H1 (cell line): Measurements from ENCODE around the gene CHCHD6. TPM values are rescaled to one million over a fixed set of nuclear protein-coding genes. Genes with fewer than 3 reads are reported as not detected.
A peak's percentile ranks its signal among the peaks of the same experiment; 100 is the strongest.

ENCODE experiments used
- CTCF ChIA-PET: fragments of 300-600 bp; sonication (Branson Sonifier 250); formaldehyde crosslinking; loops from one replicate; lab custom pipeline; 2021; ENCODE audit not compliant: partially characterized antibody; lab: Charles Lee
- POLR2A ChIA-PET: fragments of 300-600 bp; sonication (Branson Sonifier 250); formaldehyde crosslinking; loops from one replicate; lab custom pipeline; 2021; ENCODE audit warnings: inconsistent platforms; ENCODE audit not compliant: partially characterized antibody; lab: Charles Lee
- DNase-seq, 2 experiments: peaks; one replicate each; pipeline versions ENCODE4 v3.0.0 to v3.0.0-alpha.2; 2010 to 2022; ENCODE audit warnings: low spot score in 2 of 2, low read depth in 1 of 2, mixed read lengths in 1 of 2
- FAIRE-seq: peaks from 2 replicates; lab custom pipeline; 2011; peaks lifted over from hg19 to GRCh38; lab: Jason Lieb, UNC
- H2AFZ ChIP-seq: 2 replicates; pipeline ENCODE4 v1.8.1; 2012; ENCODE audit warnings: low read length, inconsistent platforms
- H2AK5ac ChIP-seq: 2 replicates; pipeline ENCODE4 v1.6.1; 2013; ENCODE audit warnings: low read depth, low read length
- H2BK120ac ChIP-seq: replicated peaks from 2 replicates; pipeline ENCODE3; 2013; ENCODE audit warnings: low read depth, low read length, inconsistent platforms
- H2BK12ac ChIP-seq: 2 replicates; pipeline ENCODE4 v1.6.1; 2013; ENCODE audit warnings: low read depth, low read length
- H2BK15ac ChIP-seq: 2 replicates; pipeline ENCODE4 v1.6.1; 2013; ENCODE audit warnings: low read length
- H2BK20ac ChIP-seq: 2 replicates; pipeline ENCODE4 v1.6.1; 2013; ENCODE audit warnings: low read length
- H2BK5ac ChIP-seq: 2 replicates; pipeline ENCODE4 v1.6.1; 2013; ENCODE audit warnings: low read depth, low read length
- H3K14ac ChIP-seq: 2 replicates; pipeline ENCODE4 v1.6.1; 2013; ENCODE audit warnings: inconsistent platforms; ENCODE audit not compliant: insufficient read length
- H3K18ac ChIP-seq: 2 replicates; pipeline ENCODE4 v1.6.1; 2013; ENCODE audit warnings: low read length; ENCODE audit errors: extremely low read depth
- H3K23ac ChIP-seq: 2 replicates; pipeline ENCODE4 v1.6.1; 2013; ENCODE audit warnings: inconsistent platforms; ENCODE audit not compliant: insufficient read length
- H3K23me2 ChIP-seq: 2 replicates; pipeline ENCODE4 v1.6.1; 2013; ENCODE audit warnings: low read depth, low read length
- H3K27ac ChIP-seq: 2 replicates; pipeline ENCODE4 v1.6.1; 2011; ENCODE audit warnings: low read depth, low read length, inconsistent platforms
- H3K27me3 ChIP-seq, 4 experiments: replicated peaks in 1 of 4; 1 replicate in 1 of 4; 2 replicates in 3 of 4; pipeline versions ENCODE4 v1.6.1 to v1.8.1; 2011 to 2013; ENCODE audit warnings: low read length in 3 of 4, mild to moderate bottlenecking in 3 of 4, inconsistent platforms in 2 of 4, mixed read lengths in 2 of 4, moderate library complexity in 1 of 4; ENCODE audit not compliant: control insufficient read depth in 3 of 4, insufficient read depth in 3 of 4; ENCODE audit errors: extremely low read depth in 1 of 4
- H3K36me3 ChIP-seq, 4 experiments: 2 replicates each; pipeline versions ENCODE4 v1.6.1 to v1.8.1; 2011 to 2013; ENCODE audit warnings: mild to moderate bottlenecking in 4 of 4, low read length in 3 of 4, moderate library complexity in 2 of 4, control low read depth in 1 of 4, inconsistent platforms in 1 of 4; ENCODE audit not compliant: insufficient read depth in 4 of 4, control insufficient read depth in 2 of 4
- H3K4ac ChIP-seq: replicated peaks from 2 replicates; pipeline ENCODE3; 2013; ENCODE audit warnings: low read length, low read depth, mixed read lengths, inconsistent platforms; ENCODE audit not compliant: insufficient read length
- H3K4me1 ChIP-seq, 4 experiments: replicated peaks in 1 of 4; 1 replicate in 1 of 4; 2 replicates in 3 of 4; pipeline versions ENCODE4 v1.6.1 to v1.8.1; 2011 to 2013; ENCODE audit warnings: low read length in 3 of 4, inconsistent platforms in 2 of 4, mixed read lengths in 1 of 4; ENCODE audit not compliant: insufficient read depth in 4 of 4, control insufficient read depth in 3 of 4
- H3K4me2 ChIP-seq, 2 experiments: 2 replicates each; pipeline versions ENCODE4 v1.6.1 to v1.8.1; 2011 to 2013; ENCODE audit warnings: low read depth in 2 of 2, low read length in 2 of 2, control low read depth in 1 of 2, inconsistent platforms in 1 of 2, mild to moderate bottlenecking in 1 of 2; ENCODE audit not compliant: insufficient read depth in 1 of 2
- H3K4me3 ChIP-seq, 4 experiments: fragments of 200-600, 300-600 bp in 1 of 4; sonication (generic), shearing (Covaris generic), sonication (Bioruptor Twin) in 1 of 4; 2 replicates each; pipeline versions ENCODE4 v1.5.1 to v1.8.1; 2011 to 2016; ENCODE audit warnings: low read length in 4 of 4, low read depth in 3 of 4, control low read depth in 2 of 4, inconsistent platforms in 2 of 4, mild to moderate bottlenecking in 2 of 4, mixed read lengths in 1 of 4, moderate library complexity in 1 of 4; ENCODE audit not compliant: insufficient read depth in 2 of 4; ENCODE audit errors: extremely low read depth in 1 of 4
- H3K56ac ChIP-seq: replicated peaks from 2 replicates; pipeline ENCODE3; 2013; ENCODE audit warnings: low read depth, mild to moderate bottlenecking, mixed read lengths, low read length, inconsistent platforms; ENCODE audit not compliant: insufficient read length
- H3K79me1 ChIP-seq: 2 replicates; pipeline ENCODE4 v1.6.1; 2013; ENCODE audit warnings: low read depth, low read length, control low read depth
- H3K79me2 ChIP-seq, 2 experiments: 2 replicates each; pipeline versions ENCODE4 v1.6.1 to v1.8.1; 2012 to 2013; ENCODE audit warnings: low read length in 2 of 2, mild to moderate bottlenecking in 2 of 2, inconsistent platforms in 1 of 2; ENCODE audit not compliant: insufficient read depth in 2 of 2, control insufficient read depth in 1 of 2
- H3K9ac ChIP-seq, 4 experiments: replicated peaks in 1 of 4; 1 replicate in 1 of 4; 2 replicates in 3 of 4; pipeline versions ENCODE4 v1.6.1 to v1.8.1; 2011 to 2013; ENCODE audit warnings: low read depth in 3 of 4, low read length in 3 of 4, control low read depth in 2 of 4, mild to moderate bottlenecking in 2 of 4, moderate library complexity in 2 of 4, inconsistent platforms in 1 of 4; ENCODE audit errors: extremely low read depth in 1 of 4
- H3K9me3 ChIP-seq, 2 experiments: 2 replicates each; pipeline versions ENCODE4 v1.6.1 to v1.8.1; 2012 to 2013; ENCODE audit warnings: mild to moderate bottlenecking in 2 of 2, moderate library complexity in 2 of 2, control low read depth in 1 of 2, inconsistent platforms in 1 of 2, low read depth in 1 of 2, low read length in 1 of 2, mixed read lengths in 1 of 2; ENCODE audit not compliant: insufficient read depth in 2 of 2
- H4K20me1 ChIP-seq, 2 experiments: replicated peaks in 1 of 2; 2 replicates each; pipeline versions ENCODE3 to v1.8.1; 2011 to 2013; ENCODE audit warnings: inconsistent platforms in 2 of 2, low read length in 2 of 2, mild to moderate bottlenecking in 1 of 2; ENCODE audit not compliant: insufficient read depth in 2 of 2, control insufficient read depth in 1 of 2
- H4K5ac ChIP-seq: 2 replicates; pipeline ENCODE4 v1.6.1; 2013; ENCODE audit warnings: low read length, low read depth, mixed read lengths, inconsistent platforms; ENCODE audit not compliant: insufficient read length
- H4K8ac ChIP-seq: 2 replicates; pipeline ENCODE4 v1.8.0; 2013; ENCODE audit warnings: mild to moderate bottlenecking, moderate library complexity, low read length, inconsistent platforms; ENCODE audit not compliant: insufficient read depth; ENCODE audit errors: extremely low read depth
- H4K91ac ChIP-seq: replicated peaks from 2 replicates; pipeline ENCODE3; 2013; ENCODE audit warnings: low read length, mixed read lengths, inconsistent platforms; ENCODE audit not compliant: insufficient read length
- ASH2L ChIP-seq: fragments of 200-600, 300-600 bp; sonication (generic); IDR thresholded peaks from one replicate; pipeline ENCODE4 v1.7.1; 2017; ENCODE audit warnings: low read length
- POLR2A ChIP-seq, 2 experiments: IDR thresholded peaks; 1 replicate in 1 of 2; 2 replicates in 1 of 2; pipeline ENCODE4 v1.6.1; 2011; ENCODE audit warnings: low read depth in 2 of 2, low read length in 2 of 2, mild to moderate bottlenecking in 2 of 2; ENCODE audit errors: control extremely low read depth in 1 of 2
- RAD21 ChIP-seq, 2 experiments: IDR thresholded peaks in 1 of 2; conservative IDR thresholded peaks in 1 of 2; 2 replicates each; pipeline ENCODE4 v1.6.1; 2011; ENCODE audit warnings: low read depth in 2 of 2, low read length in 2 of 2, improper control_type of control experiment in 1 of 2, inconsistent platforms in 1 of 2, mild to moderate bottlenecking in 1 of 2, moderate library complexity in 1 of 2
- SP4 ChIP-seq: IDR thresholded peaks from 2 replicates; pipeline ENCODE4 v1.6.1; 2012; ENCODE audit warnings: low read length, inconsistent platforms
- TCF12 ChIP-seq: IDR thresholded peaks from 2 replicates; pipeline ENCODE4 v1.6.1; 2011; ENCODE audit warnings: low read depth, mild to moderate bottlenecking, low read length
- WGBS, 2 experiments: shearing (Covaris generic) in 1 of 2; methylation state at CpG; one replicate each; pipeline versions ENCODE4 v1.1.6 to v1.1.7; 2013 to 2015; ENCODE audit warnings: low lambda C conversion rate in 2 of 2, mixed read lengths in 2 of 2, inconsistent platforms in 1 of 2, low coverage in 1 of 2, missing lambda C conversion rate in 1 of 2; ENCODE audit not compliant: insufficient replicate concordance in 2 of 2, insufficient coverage in 1 of 2, insufficient read length in 1 of 2; ENCODE audit errors: extremely low coverage in 1 of 2, missing lambda C conversion rate in 1 of 2; 5-methylcytosine and 5-hydroxymethylcytosine counted together
- polyA plus RNA-seq, 7 experiments: library from polyadenylated mRNA; depleted of rRNA in 3 of 7; stranded (reverse) in 5 of 7; unstranded in 2 of 7; fragments of >200 nt in 5 of 7; fragments of 200-250 nt in 2 of 7; gene quantifications; 1 replicate in 5 of 7; 2 replicates in 1 of 7; 4 replicates in 1 of 7; pipeline versions ENCODE4 v1.2.1 to v1.2.3, GENCODE V29; 2011 to 2013; ENCODE audit warnings: missing spikeins in 2 of 7, mixed read lengths in 2 of 7
- total RNA-seq: library from RNA; stranded (reverse); fragmentation: NEBNext Ultra II Directional; extraction: Animal tissue kit (Norgen Biotek cat#: 25700); gene quantifications from 2 replicates; pipeline ENCODE4 v1.2.1, GENCODE V29; 2021
- TF ChIP-seq, protein P1 (sequence below), 3 experiments: IDR thresholded peaks; 1 replicate in 2 of 3; 2 replicates in 1 of 3; pipeline versions ENCODE4 v1.5.1 to v1.6.1; 2011; ENCODE audit warnings: low read length in 3 of 3, mild to moderate bottlenecking in 3 of 3, inconsistent platforms in 2 of 3, low read depth in 1 of 3, moderate library complexity in 1 of 3; ENCODE audit not compliant: insufficient read depth in 1 of 3; ENCODE audit errors: control extremely low read depth in 1 of 3

The CHCHD6 gene
- total and polyA plus RNA-seq, 2 of the 8 experiments (the other 6 are each of a cell fraction or from before 2014, with no cell fraction given): 32.4 to 37.6 TPM

DNA sequence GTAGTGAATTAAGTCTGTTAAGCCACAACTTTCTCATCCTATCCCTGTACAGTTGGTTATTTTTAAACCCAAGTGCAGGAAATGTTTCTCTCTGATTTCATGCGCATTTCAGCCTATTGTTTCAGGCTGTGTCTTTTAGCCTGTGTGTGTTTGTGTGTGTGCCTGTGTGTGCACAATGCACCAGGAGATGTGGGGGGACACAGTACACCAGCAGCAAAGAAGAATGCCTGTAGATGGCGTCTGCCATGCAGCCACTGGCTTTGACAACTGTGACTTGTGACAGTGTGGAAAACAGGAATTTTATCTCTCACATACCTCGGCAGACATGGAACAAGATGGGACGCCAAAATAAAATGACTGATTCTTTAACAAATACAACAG, 235.3 kb downstream of the CHCHD6 start:
- Histone ChIP-seq H3K4me1 (no peaks in the 10 kb centered on the region), H3K79me1 (peaks cover 4% of the 10 kb centered on the region; the same call in 1 of the 2 replicates), H3K9ac (no peak overlapping the region; a peak in 1 of 7 replicates), H3K18ac (no peak overlapping the region), H3K36me3 (no peaks in the 10 kb centered on the region), H3K14ac (no peak overlapping the region), H2BK5ac (no peak overlapping the region), H3K56ac (no peak overlapping the region), H2BK15ac (no peak overlapping the region), H2BK12ac (no peak overlapping the region), H4K8ac (no peak overlapping the region), H4K20me1 (peaks cover 0 to 2% of the 10 kb centered on the region in 2 experiments), H3K23ac (no peak overlapping the region), H2BK20ac (no peak overlapping the region), H3K4ac (no peak overlapping the region), H2AK5ac (no peak overlapping the region), H2BK120ac (no peak overlapping the region), H4K5ac (no peak overlapping the region), H3K4me3 (no peak overlapping the region), H3K27ac (no peak overlapping the region), H3K9me3 (no peaks in the 10 kb centered on the region), H3K79me2 (no peaks in the 10 kb centered on the region), H3K23me2 (no peaks in the 10 kb centered on the region), H2AFZ (no peak overlapping the region), H3K27me3 (no peaks in the 10 kb centered on the region), H4K91ac (no peak overlapping the region), H3K4me2 (no peak overlapping the region)
- 79% methylated on average over 4 of the region's 4 CpGs; no CpG with 5 or more reads in 1 of the 2 experiments for WGBS, 2 experiments
- no peak for TF ChIP-seq POLR2A (IDR thresholded peaks at IDR 0.05; ENCODE audit: control extremely low read depth in 1 of 2, low read depth in 2 of 2, low read length in 2 of 2)
- TF ChIP-seq SP4: no peak
- TF ChIP-seq, protein P1, sequence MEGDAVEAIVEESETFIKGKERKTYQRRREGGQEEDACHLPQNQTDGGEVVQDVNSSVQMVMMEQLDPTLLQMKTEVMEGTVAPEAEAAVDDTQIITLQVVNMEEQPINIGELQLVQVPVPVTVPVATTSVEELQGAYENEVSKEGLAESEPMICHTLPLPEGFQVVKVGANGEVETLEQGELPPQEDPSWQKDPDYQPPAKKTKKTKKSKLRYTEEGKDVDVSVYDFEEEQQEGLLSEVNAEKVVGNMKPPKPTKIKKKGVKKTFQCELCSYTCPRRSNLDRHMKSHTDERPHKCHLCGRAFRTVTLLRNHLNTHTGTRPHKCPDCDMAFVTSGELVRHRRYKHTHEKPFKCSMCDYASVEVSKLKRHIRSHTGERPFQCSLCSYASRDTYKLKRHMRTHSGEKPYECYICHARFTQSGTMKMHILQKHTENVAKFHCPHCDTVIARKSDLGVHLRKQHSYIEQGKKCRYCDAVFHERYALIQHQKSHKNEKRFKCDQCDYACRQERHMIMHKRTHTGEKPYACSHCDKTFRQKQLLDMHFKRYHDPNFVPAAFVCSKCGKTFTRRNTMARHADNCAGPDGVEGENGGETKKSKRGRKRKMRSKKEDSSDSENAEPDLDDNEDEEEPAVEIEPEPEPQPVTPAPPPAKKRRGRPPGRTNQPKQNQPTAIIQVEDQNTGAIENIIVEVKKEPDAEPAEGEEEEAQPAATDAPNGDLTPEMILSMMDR (IDR thresholded peaks at IDR 0.05; ENCODE audit: control extremely low read depth in 1 of 3, insufficient read depth in 1 of 3, low read depth in 1 of 3, low read length in 3 of 3): peak; percentile 26 to 50 (median 49)
- no peak for TF ChIP-seq TCF12
- no peak for TF ChIP-seq ASH2L
- peak in 1 of 2 experiments; percentile 43; a peak in 2 of 4 replicates for TF ChIP-seq RAD21 (IDR thresholded peaks at IDR 0.05 in 1 of 2, conservative IDR thresholded peaks at IDR 0.05 in 1 of 2; ENCODE audit: low read depth in 2 of 2, low read length in 2 of 2)
- ChIA-PET CTCF (interaction anchor here (0.6 to 4.6 kb wide), 13 partner anchors 7 to 259 kb away, joined by 3 to 24 read pairs (median 3); no protein-coding TSS in a partner anchor), POLR2A (no interaction called here)
- DNase-seq: no peak
- no peak for FAIRE-seq
